ENCODE results near the gene PPEF1.

Gene PPEF1

DNA sequence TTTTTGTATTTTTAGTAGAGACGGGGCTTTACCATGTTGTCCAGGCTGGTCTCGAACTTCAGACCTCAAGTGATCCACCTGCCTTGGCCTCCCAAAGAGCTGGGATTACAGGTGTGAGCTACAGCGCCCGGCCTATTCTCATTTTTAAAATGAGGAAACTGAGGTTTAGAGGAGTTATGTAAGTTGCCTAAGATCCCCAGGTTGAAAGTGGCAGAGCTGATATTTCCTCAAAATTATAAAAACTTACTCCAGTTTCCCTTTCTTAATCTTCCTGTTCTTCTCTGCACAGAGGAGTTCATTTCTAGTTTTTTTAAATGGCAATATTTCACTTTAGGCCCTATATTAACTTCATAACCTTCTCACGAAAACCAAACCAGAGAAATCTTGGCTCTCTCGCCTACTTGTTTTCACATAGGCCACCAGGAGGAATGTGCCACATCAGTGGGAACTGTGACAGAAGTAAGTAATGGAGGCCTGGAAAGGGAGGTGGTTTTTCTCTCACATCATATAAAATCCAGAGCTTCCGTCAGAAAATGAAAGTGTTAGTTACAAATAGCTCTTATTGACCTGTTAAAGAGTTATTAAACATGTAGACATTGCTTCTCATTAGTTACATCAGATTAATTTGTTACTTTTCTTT is 19.5 kb upstream of the PPEF1 start:
- no peaks in the 10 kb centered on the region for H3K36me3 ChIP-seq (ENCODE audit: control insufficient read depth, insufficient read depth, low read length)
- H3K79me2 ChIP-seq = no peaks in the 10 kb centered on the region
- no peaks in the 10 kb centered on the region for H3K9me3 ChIP-seq (ENCODE audit: control insufficient read depth, low read length)
- no peak overlapping the region for H3K27ac ChIP-seq
- no peaks in the 10 kb centered on the region for H3K4me1 ChIP-seq
- H3K27me3 ChIP-seq (ENCODE audit: control insufficient read depth, insufficient read depth, low read length) = no peaks in the 10 kb centered on the region
- H2AFZ ChIP-seq = no peak overlapping the region
- no peak overlapping the region for H3K4me3 ChIP-seq (ENCODE audit: low read depth, low read length)
- TF ChIP-seq, protein P1, sequence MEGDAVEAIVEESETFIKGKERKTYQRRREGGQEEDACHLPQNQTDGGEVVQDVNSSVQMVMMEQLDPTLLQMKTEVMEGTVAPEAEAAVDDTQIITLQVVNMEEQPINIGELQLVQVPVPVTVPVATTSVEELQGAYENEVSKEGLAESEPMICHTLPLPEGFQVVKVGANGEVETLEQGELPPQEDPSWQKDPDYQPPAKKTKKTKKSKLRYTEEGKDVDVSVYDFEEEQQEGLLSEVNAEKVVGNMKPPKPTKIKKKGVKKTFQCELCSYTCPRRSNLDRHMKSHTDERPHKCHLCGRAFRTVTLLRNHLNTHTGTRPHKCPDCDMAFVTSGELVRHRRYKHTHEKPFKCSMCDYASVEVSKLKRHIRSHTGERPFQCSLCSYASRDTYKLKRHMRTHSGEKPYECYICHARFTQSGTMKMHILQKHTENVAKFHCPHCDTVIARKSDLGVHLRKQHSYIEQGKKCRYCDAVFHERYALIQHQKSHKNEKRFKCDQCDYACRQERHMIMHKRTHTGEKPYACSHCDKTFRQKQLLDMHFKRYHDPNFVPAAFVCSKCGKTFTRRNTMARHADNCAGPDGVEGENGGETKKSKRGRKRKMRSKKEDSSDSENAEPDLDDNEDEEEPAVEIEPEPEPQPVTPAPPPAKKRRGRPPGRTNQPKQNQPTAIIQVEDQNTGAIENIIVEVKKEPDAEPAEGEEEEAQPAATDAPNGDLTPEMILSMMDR (IDR thresholded peaks at IDR 0.05) = no peak
- H3K9ac ChIP-seq = no peak overlapping the region
- H3K4me2 ChIP-seq (ENCODE audit: low read length) = no peak overlapping the region

DNA sequence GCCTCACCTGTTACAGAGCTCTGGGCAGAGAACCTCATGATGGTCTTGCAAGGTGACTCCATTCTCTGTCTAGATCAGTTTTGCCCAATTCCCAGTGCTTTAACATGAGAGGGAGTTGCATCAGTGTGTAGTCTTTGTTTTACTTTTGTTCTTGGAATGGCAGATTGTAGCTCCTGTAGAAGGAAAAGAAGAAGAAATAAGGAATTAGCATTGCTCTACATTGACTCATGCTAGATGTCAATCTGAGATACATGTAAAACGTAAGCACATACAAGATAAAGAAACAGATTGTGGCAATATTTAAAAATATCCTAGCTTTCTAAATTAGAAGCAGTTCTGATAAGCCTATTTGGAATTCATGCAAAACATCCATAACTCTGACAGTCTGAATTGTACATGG is 16.0 kb upstream of the PPEF1 start:
- Histone ChIP-seq H3K79me2 (no peaks in the 10 kb centered on the region), H3K27ac (no peak overlapping the region), H3K9me3 (ENCODE audit: control insufficient read depth, low read length) (no peaks in the 10 kb centered on the region), H3K27me3 (ENCODE audit: control insufficient read depth, insufficient read depth, low read length) (no peaks in the 10 kb centered on the region), H3K4me1 (no peaks in the 10 kb centered on the region), H2AFZ (no peak overlapping the region), H3K9ac (no peak overlapping the region), H3K36me3 (ENCODE audit: control insufficient read depth, insufficient read depth, low read length) (no peaks in the 10 kb centered on the region), H3K4me2 (ENCODE audit: low read length) (no peak overlapping the region), H3K4me3 (ENCODE audit: low read depth, low read length) (no peak overlapping the region)
- TF ChIP-seq, protein P1 (IDR thresholded peaks at IDR 0.05) = no peak

GRCh38 chrX:18692541-18692940 is 14.9 kb upstream of the PPEF1 start:
- Histone ChIP-seq H2AFZ (no peak overlapping the region), H3K9me3 (ENCODE audit: control insufficient read depth, low read length) (no peaks in the 10 kb centered on the region), H3K27ac (no peak overlapping the region), H3K9ac (no peak overlapping the region), H3K4me3 (ENCODE audit: low read depth, low read length) (no peak overlapping the region), H3K27me3 (ENCODE audit: control insufficient read depth, insufficient read depth, low read length) (no peaks in the 10 kb centered on the region), H3K4me2 (ENCODE audit: low read length) (no peak overlapping the region), H3K4me1 (no peaks in the 10 kb centered on the region), H3K79me2 (no peaks in the 10 kb centered on the region), H3K36me3 (ENCODE audit: control insufficient read depth, insufficient read depth, low read length) (no peaks in the 10 kb centered on the region)
- TF ChIP-seq, protein P1 (IDR thresholded peaks at IDR 0.05) = no peak

DNA sequence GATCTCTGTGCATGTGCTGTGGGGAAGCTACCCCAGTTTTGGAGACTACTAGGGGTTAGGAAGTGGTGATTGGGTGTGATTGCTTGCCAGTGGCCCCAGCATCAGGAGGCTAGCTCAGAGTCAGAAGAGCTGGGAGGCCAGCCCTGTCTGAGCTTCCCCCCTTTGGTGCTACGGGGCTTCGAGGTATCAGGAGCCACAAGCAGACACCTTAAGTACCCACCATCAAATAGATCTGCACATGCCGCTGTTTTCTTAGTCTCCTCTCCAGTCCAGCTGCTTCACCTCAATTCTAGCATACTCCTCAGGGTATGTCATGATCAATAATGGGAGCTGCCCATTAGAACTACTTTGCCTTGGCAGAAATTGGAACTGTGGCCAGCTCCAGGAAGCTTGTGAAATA is 10.8 kb upstream of the PPEF1 start:
- no peaks in the 10 kb centered on the region for H3K27me3 ChIP-seq (ENCODE audit: control insufficient read depth, insufficient read depth, low read length)
- no peaks in the 10 kb centered on the region for H3K36me3 ChIP-seq (ENCODE audit: control insufficient read depth, insufficient read depth, low read length)
- no peak overlapping the region for H3K4me2 ChIP-seq (ENCODE audit: low read length)
- H3K27ac ChIP-seq = no peak overlapping the region
- H3K4me3 ChIP-seq (ENCODE audit: low read depth, low read length) = no peak overlapping the region
- H3K79me2 ChIP-seq = no peaks in the 10 kb centered on the region
- H2AFZ ChIP-seq = no peak overlapping the region
- H3K9me3 ChIP-seq (ENCODE audit: control insufficient read depth, low read length) = no peaks in the 10 kb centered on the region
- H3K9ac ChIP-seq = no peak overlapping the region
- no peaks in the 10 kb centered on the region for H3K4me1 ChIP-seq
- TF ChIP-seq, protein P1 (IDR thresholded peaks at IDR 0.05) = no peak

Data from parathyroid adenoma (tissue), 2 donors.